Hindlimb muscle (tissue), 1 donor: ENCODE measurements around the gene DUSP12. TPM values are rescaled to one million over a fixed set of nuclear protein-coding genes. Genes with fewer than 3 reads are reported as not detected.
A peak's percentile ranks its signal among the peaks of the same experiment; 100 is the strongest.
"Not testable (repeated sequence)": the region's sequence is repeated elsewhere in the genome, so short reads cannot be mapped to it uniquely, and the experiment has no call there.

Experiments
- DNase-seq: peaks from one replicate; pipeline ENCODE4 v3.0.0-alpha.2; 2013
- polyA plus RNA-seq: library from polyadenylated mRNA; unstranded; fragments of 120-200 nt; gene quantifications from one replicate; pipeline ENCODE4 v1.2.1, GENCODE V29; 2013; ENCODE audit not compliant: insufficient read length

DUSP12 gene
- polyA plus RNA-seq: 26.3 TPM

GRCh38 chr1:161749509-161750407, at the start of gene DUSP12:
DUSP12 (plus strand) TSS chr1:161749786; CDS start chr1:161749802, 16 bp downstream.
- DNase-seq: peak; percentile 95

- DNase-seq: no peak
These were observed 47.3 kb upstream of the DUSP12 start for GRCh38 chr1:161702250-161702649.

- no peak for DNase-seq
These were observed 44.0 kb upstream of the DUSP12 start for GRCh38 chr1:161705537-161705936.

- no peak for DNase-seq
These were observed 43.5 kb upstream of the DUSP12 start for GRCh38 chr1:161706113-161706481.

GRCh38 chr1:161706482-161707347, 42.9 kb upstream of the DUSP12 start, which contains the start of gene FCRLA:
FCRLA (plus strand) TSS chr1:161707229; CDS start chr1:161707265, 36 bp downstream.
- no peak for DNase-seq

- no peak for DNase-seq
These were observed 42.1 kb upstream of the DUSP12 start for GRCh38 chr1:161707503-161707902.

- DNase-seq: no peak
These were observed 40.2 kb upstream of the DUSP12 start for GRCh38 chr1:161709373-161709772.

- DNase-seq: no peak
These were observed 39.0 kb upstream of the DUSP12 start for GRCh38 chr1:161710560-161710959.

- no peak for DNase-seq
These were observed 30.8 kb upstream of the DUSP12 start for GRCh38 chr1:161718559-161719324.

GRCh38 chr1:161719325-161719611, 30.3 kb upstream of the DUSP12 start:
- no peak for DNase-seq

- no peak for DNase-seq
These were observed 29.2 kb upstream of the DUSP12 start for GRCh38 chr1:161720422-161720821.

- DNase-seq: no peak
These were observed 28.4 kb upstream of the DUSP12 start, which contains the start of gene FCRLB for GRCh38 chr1:161720956-161721737. FCRLB (plus strand) TSS chr1:161721544; CDS start chr1:161722673, 1,129 bp downstream.

GRCh38 chr1:161721738-161722343, 27.7 kb upstream of the DUSP12 start:
- DNase-seq: no peak

- DNase-seq: no peak
These were observed 27.2 kb upstream of the DUSP12 start for GRCh38 chr1:161722406-161722805.

GRCh38 chr1:161723459-161724141, 26.0 kb upstream of the DUSP12 start:
- no peak for DNase-seq

- not testable (repeated sequence) for DNase-seq
These were observed 24.2 kb upstream of the DUSP12 start for GRCh38 chr1:161725258-161725907.

- peak; percentile 43 for DNase-seq
These were observed 23.6 kb upstream of the DUSP12 start for GRCh38 chr1:161725908-161726472.

- DNase-seq: peak; percentile 89
These were observed 22.9 kb upstream of the DUSP12 start for GRCh38 chr1:161726473-161727255.
